OCI-LY7 (cell line): Measurements from ENCODE around the gene MYO1F.

Experiments used
- EZH2phosphoT487 ChIP-seq: fragments of 200-600 bp; sonication (generic); IDR thresholded peaks from 2 replicates; pipeline ENCODE4 v1.6.1; 2018; ENCODE audit warnings: low read depth, borderline replicate concordance, mild to moderate bottlenecking, mixed run types, antibody characterized with exemption, low read length, moderate library complexity, mixed read lengths
- TF ChIP-seq, protein P1 (sequence below): fragments of 200-600 bp; sonication (generic); conservative IDR thresholded peaks from 2 replicates; pipeline ENCODE4 v1.5.1; 2014; ENCODE audit warnings: mild to moderate bottlenecking, antibody characterized with exemption, low read length, moderate library complexity, mixed read lengths

DNA sequence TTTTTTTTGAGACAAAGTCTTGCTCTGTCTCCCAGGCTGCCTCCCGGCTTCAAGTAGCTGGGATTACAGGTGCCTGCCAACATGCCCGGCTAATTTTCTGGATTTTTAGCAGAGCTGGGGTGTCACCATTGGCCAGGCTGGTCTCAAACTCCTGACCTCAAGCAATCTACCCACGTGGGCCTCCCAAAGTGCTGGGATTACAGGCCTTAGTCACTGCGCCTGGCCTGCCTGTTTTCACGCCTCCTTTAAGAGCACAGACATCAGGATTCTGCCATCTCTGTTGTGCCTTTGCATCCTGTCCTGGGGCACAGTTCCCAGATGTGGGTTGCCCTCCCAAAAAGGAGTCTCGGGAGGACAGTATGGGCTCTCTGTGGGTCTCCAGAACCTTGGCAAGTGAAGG is 72.3 kb downstream of the MYO1F start:
- TF ChIP-seq, protein P1, sequence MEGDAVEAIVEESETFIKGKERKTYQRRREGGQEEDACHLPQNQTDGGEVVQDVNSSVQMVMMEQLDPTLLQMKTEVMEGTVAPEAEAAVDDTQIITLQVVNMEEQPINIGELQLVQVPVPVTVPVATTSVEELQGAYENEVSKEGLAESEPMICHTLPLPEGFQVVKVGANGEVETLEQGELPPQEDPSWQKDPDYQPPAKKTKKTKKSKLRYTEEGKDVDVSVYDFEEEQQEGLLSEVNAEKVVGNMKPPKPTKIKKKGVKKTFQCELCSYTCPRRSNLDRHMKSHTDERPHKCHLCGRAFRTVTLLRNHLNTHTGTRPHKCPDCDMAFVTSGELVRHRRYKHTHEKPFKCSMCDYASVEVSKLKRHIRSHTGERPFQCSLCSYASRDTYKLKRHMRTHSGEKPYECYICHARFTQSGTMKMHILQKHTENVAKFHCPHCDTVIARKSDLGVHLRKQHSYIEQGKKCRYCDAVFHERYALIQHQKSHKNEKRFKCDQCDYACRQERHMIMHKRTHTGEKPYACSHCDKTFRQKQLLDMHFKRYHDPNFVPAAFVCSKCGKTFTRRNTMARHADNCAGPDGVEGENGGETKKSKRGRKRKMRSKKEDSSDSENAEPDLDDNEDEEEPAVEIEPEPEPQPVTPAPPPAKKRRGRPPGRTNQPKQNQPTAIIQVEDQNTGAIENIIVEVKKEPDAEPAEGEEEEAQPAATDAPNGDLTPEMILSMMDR, result no peak
- no peak for TF ChIP-seq EZH2phosphoT487
